ENCODE data around the gene PRPF18.

DNA sequence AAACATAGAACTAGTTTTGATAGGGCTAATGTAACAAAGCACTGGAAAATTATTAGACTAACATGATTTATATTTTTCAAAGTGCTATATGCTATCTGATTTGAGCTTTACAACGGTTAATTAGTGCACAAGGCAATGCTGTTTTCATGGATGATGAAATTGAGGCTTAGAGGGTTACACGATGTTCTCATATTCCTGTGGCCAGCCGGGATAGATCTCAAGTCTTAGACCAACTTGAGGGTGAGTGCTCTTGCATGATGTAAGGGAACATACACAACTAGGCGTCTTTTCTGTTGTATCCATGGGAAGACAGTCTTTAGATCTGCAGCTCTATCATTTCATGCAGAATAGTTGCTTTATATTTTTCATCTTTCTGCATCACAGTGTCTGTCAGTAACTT lies 4.1 kb downstream of the PRPF18 start:
- no peak for TF ChIP-seq POLR2A (IDR thresholded peaks at IDR 0.05)
- TF ChIP-seq, protein P1, sequence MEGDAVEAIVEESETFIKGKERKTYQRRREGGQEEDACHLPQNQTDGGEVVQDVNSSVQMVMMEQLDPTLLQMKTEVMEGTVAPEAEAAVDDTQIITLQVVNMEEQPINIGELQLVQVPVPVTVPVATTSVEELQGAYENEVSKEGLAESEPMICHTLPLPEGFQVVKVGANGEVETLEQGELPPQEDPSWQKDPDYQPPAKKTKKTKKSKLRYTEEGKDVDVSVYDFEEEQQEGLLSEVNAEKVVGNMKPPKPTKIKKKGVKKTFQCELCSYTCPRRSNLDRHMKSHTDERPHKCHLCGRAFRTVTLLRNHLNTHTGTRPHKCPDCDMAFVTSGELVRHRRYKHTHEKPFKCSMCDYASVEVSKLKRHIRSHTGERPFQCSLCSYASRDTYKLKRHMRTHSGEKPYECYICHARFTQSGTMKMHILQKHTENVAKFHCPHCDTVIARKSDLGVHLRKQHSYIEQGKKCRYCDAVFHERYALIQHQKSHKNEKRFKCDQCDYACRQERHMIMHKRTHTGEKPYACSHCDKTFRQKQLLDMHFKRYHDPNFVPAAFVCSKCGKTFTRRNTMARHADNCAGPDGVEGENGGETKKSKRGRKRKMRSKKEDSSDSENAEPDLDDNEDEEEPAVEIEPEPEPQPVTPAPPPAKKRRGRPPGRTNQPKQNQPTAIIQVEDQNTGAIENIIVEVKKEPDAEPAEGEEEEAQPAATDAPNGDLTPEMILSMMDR (IDR thresholded peaks at IDR 0.05), result no peak
